ENCODE data around the gene SGF29. TPM values are rescaled to one million over a fixed set of nuclear protein-coding genes. Genes with fewer than 3 reads are reported as not detected.
"Not testable (repeated sequence)": the region's sequence is repeated elsewhere in the genome, so short reads cannot be mapped to it uniquely, and the experiment has no call there.

SGF29 gene
- total RNA-seq, 2 donors from 2014 or later: 42.4 to 60.0 TPM

- Mint-ChIP-seq H3K27ac (no peak overlapping the region), H3K4me1 (ENCODE audit: low read depth) (peaks cover 27% of the 10 kb centered on the region), H3K27me3 (ENCODE audit: low read depth) (no peaks in the 10 kb centered on the region), H3K36me3 (ENCODE audit: insufficient read depth in 2 of 2) (peaks cover 0 to 3% of the 10 kb centered on the region in 2 donors), H3K4me3 (peak overlapping the region; percentile 85 to 87), H3K9me3 (no peaks in the 10 kb centered on the region)
- ATAC-seq (replicated peaks in 1 of 2) (peak in 1 of 2 donors; percentile 22), DNase-seq (no peak)
Measured at GRCh38 chr16:28621481-28622155, 67.9 kb downstream of the SGF29 start.

DNA sequence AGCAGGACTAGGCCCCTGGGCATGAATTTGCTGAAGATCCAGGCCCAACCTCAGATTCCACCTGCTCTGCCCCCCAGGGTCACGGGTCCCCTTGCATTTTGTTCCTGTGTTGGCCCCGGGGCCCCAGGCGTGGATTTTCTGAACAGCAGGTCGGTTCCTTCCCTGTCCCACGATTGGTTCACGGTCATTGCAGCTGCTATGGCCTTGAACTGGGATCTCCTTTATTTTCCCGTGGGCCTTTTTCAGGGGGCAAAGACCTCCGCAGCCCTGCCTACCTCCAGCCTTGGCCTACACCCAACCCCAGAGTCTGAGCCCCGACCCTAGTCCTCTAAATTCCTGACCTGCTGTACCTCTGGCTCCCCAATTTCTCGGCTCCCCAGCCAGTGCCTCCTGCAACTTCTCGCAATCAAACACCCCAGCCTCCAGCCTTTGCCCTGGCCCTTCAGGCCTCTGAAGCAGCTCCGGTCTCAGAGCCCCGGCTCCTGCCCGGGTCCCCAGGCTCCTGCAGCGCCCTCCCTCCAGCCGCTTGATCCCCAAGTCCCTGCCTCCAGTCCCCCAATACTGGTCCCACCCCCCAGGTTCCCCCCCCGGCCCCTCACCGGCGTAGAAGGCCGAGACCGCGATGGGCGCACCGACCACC, 68.9 kb downstream of the SGF29 start:
- not testable (repeated sequence) for H3K27me3 Mint-ChIP-seq (ENCODE audit: low read depth); H3K27ac Mint-ChIP-seq; DNase-seq; H3K9me3 Mint-ChIP-seq; H3K36me3 Mint-ChIP-seq (ENCODE audit: insufficient read depth in 2 of 2)
- peak; percentile 22 to 33 for ATAC-seq (replicated peaks in 1 of 2)
- Mint-ChIP-seq H3K4me1 (ENCODE audit: low read depth) (peaks cover 27% of the 10 kb centered on the region), H3K4me3 (peak overlapping the region; percentile 85 to 87)

GRCh38 chr16:28623172-28623711, 69.5 kb downstream of the SGF29 start:
- Mint-ChIP-seq H3K27ac (no peak overlapping the region), H3K27me3 (ENCODE audit: low read depth) (peaks cover 5% of the 10 kb centered on the region), H3K36me3 (ENCODE audit: insufficient read depth in 2 of 2) (peaks cover 0 to 3% of the 10 kb centered on the region in 2 donors), H3K4me1 (ENCODE audit: low read depth) (peaks cover 27% of the 10 kb centered on the region), H3K9me3 (no peaks in the 10 kb centered on the region), H3K4me3 (peak overlapping the region; percentile 85 to 87)
- DNase-seq: peak; percentile 72 to 74
- ATAC-seq (replicated peaks in 1 of 2): peak; percentile 92 to 93

DNA sequence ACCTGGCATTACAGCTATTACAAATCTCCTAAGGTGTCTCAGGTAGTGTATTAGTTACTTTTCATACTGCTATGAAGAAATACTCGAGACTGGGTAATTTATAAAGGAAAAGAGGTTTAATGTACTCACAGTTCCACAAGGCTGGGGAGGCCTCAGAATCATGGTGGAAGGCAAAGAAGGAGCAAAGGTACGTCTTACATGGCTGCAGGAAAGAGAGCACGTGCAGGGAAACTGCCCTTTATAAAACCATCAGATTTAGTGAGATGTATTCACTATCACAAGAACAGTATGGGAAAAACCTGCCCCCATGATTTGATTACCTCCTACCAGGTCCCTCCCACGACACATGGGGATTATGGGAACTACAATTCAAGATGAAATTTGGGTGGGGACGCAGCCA, 77.2 kb downstream of the SGF29 start:
- H3K27ac Mint-ChIP-seq; H3K27me3 Mint-ChIP-seq (ENCODE audit: low read depth); H3K4me1 Mint-ChIP-seq (ENCODE audit: low read depth); DNase-seq; ATAC-seq (replicated peaks in 1 of 2); H3K9me3 Mint-ChIP-seq; H3K36me3 Mint-ChIP-seq (ENCODE audit: insufficient read depth in 2 of 2); H3K4me3 Mint-ChIP-seq: not testable (repeated sequence)

DNA sequence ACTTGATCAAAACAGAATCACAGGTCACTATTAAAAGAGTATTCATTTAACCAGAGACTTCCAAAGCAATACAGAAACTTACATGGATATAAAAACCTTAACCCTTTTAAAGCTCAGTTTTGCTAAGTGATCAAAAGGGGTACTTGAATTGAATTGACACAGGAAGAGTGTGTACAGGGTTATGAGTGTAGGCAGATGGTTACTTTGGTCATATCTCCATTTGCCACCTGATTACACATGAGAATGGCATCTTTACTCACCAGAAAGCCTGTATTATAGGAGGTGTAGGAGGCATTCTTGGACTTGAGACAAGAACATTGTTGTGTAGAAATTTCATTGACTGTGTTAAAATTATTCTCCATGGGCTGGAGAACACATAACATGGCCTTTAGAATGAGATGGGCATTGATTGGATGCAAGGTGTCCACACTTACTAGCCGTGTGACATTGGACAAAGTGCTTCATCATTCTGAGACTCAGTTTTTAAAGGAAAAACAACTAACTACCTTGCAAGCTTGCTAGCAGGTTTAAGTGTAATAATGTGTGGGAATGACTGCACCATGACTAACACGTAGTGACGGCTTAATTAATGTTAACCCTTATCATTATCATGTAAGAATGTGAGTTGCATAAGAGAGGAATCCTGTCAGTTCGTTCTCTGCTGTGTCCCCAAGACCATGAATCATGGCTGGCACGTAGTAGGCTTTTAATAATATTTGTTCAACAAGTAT, 82.5 kb downstream of the SGF29 start:
- not testable (repeated sequence) for H3K27ac Mint-ChIP-seq; ATAC-seq (replicated peaks in 1 of 2); H3K9me3 Mint-ChIP-seq; H3K36me3 Mint-ChIP-seq (ENCODE audit: insufficient read depth in 2 of 2); H3K4me1 Mint-ChIP-seq (ENCODE audit: low read depth); H3K4me3 Mint-ChIP-seq; DNase-seq; H3K27me3 Mint-ChIP-seq (ENCODE audit: low read depth)

- H3K36me3 Mint-ChIP-seq (ENCODE audit: insufficient read depth in 2 of 2); DNase-seq; ATAC-seq (replicated peaks in 1 of 2); H3K4me3 Mint-ChIP-seq; H3K27ac Mint-ChIP-seq; H3K4me1 Mint-ChIP-seq (ENCODE audit: low read depth); H3K27me3 Mint-ChIP-seq (ENCODE audit: low read depth); H3K9me3 Mint-ChIP-seq: not testable (repeated sequence)
Measured at GRCh38 chr16:28637765-28638164, 84.0 kb downstream of the SGF29 start, which contains the start of gene NPIPB8. Gene NPIPB8, plus strand, starts transcription at chr16:28638065. Its CDS starts 296 bp downstream, at chr16:28638361.

- H3K4me3 Mint-ChIP-seq: not testable (repeated sequence)
Measured at GRCh38 chr16:28638359-28638758, 84.6 kb downstream of the SGF29 start.

GRCh38 chr16:28639959-28640358, 86.2 kb downstream of the SGF29 start:
- not testable (repeated sequence) for H3K9me3 Mint-ChIP-seq; H3K27ac Mint-ChIP-seq; H3K36me3 Mint-ChIP-seq (ENCODE audit: insufficient read depth in 2 of 2); H3K4me3 Mint-ChIP-seq; H3K4me1 Mint-ChIP-seq (ENCODE audit: low read depth); H3K27me3 Mint-ChIP-seq (ENCODE audit: low read depth); DNase-seq; ATAC-seq (replicated peaks in 1 of 2)

More at GRCh38 chr16:28638359-28638758, 84.6 kb downstream of the SGF29 start:
- not testable (repeated sequence) for H3K4me1 Mint-ChIP-seq (ENCODE audit: low read depth); H3K9me3 Mint-ChIP-seq; H3K27ac Mint-ChIP-seq; DNase-seq; H3K27me3 Mint-ChIP-seq (ENCODE audit: low read depth); ATAC-seq (replicated peaks in 1 of 2); H3K36me3 Mint-ChIP-seq (ENCODE audit: insufficient read depth in 2 of 2)

Other genes starting within 250 kb of the SGF29 start
- gene NPIPB6, start 190.4 kb upstream of the SGF29 start, total RNA-seq: 1 to 10 TPM; 2.9 to 3.9 TPM
- 100 to 1,000 TPM in 1 of 2 donors, 10 to 100 TPM in 1; 60.6 to 107 TPM for gene EIF3CL, start 150.1 kb upstream of the SGF29 start, total RNA-seq
- under 1 TPM in 1 of 2 donors, not detected in 1; 0.48 TPM for gene NPIPB7, start 81.6 kb upstream of the SGF29 start, total RNA-seq
- 10 to 100 TPM; 22.4 to 30.1 TPM for gene CLN3, start 61.8 kb upstream of the SGF29 start, total RNA-seq
- 1 to 10 TPM; 2.7 to 3.2 TPM for gene APOBR, start 59.3 kb upstream of the SGF29 start, total RNA-seq
- not detected for gene IL27, start 47.1 kb upstream of the SGF29 start, total RNA-seq
- not detected for gene NUPR1, start 14.9 kb upstream of the SGF29 start, total RNA-seq
- gene SULT1A2, start 43.1 kb downstream of the SGF29 start, total RNA-seq: 1 to 10 TPM in 1 of 2 donors, under 1 TPM in 1; 0.25 to 1.2 TPM
- 10 to 100 TPM; 12.7 to 18.6 TPM for gene SULT1A1, start 56.1 kb downstream of the SGF29 start, total RNA-seq
- gene NPIPB8, start 84.1 kb downstream of the SGF29 start, total RNA-seq: 1 to 10 TPM in 1 of 2 donors, not detected in 1; 2.7 TPM
- 100 to 1,000 TPM; 470 to 660 TPM for gene EIF3C, start 157.5 kb downstream of the SGF29 start, total RNA-seq
- gene NPIPB9, start 197.9 kb downstream of the SGF29 start, total RNA-seq: 1 to 10 TPM; 3.4 to 4.1 TPM